ENCODE measurements around the gene GOLM1. TPM values are rescaled to one million over a fixed set of nuclear protein-coding genes. Genes with fewer than 3 reads are reported as not detected.

Gene GOLM1
- total and polyA plus RNA-seq, 2 donors (not counting 1 experiment from before 2014, with no cell fraction given), result 0.54 TPM; not detected in 1

DNA sequence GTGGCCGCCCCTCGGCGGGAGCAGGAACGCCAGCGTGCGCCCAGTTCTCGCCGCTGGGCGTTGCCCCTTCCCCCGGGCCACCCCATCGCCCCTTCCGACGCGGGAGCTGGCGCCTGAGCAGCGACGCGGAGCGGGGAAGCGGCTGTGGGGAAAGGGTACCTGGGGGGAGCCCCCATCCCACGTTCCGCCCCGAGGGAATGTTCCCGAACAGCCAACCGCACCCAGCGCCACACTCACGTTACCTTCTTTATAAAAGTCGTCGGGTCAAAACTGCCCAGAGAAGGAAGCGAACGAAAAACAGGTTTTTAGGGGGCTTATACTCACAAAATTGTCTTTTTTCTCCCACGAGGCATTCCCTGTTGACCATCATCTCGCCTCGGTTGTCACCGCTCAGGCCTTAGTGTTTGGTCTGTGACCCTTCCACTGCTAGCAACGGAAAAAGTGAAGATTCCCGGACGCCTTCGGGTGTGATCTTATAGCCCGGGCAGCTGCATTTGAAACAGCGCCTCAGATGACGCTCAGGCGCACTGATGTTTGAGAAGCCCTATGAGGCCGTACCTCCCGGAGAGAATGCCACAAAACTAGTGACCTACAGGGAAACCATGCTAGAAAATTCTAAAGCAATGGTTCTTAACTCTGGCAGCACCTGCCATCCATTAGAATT lies 475 bp upstream of the GOLM1 start:
- H3K79me2 ChIP-seq (ENCODE audit: control insufficient read depth, insufficient read depth, low read length), result no peaks in the 10 kb centered on the region
- peaks cover 5 to 14% of the 10 kb centered on the region in 2 donors for H3K4me1 ChIP-seq (ENCODE audit: control insufficient read depth in 2 of 2, insufficient read depth in 2 of 2, low read length in 2 of 2)
- no peak overlapping the region for H3K27ac ChIP-seq (ENCODE audit: low read length in 2 of 2)
- peaks cover 0 to 28% (median 20%) of the 10 kb centered on the region in 4 experiments for H3K27me3 ChIP-seq (replicated peaks in 1 of 4; ENCODE audit: control extremely low read depth in 1 of 4, control insufficient read depth in 3 of 4, insufficient read depth in 4 of 4, low read length in 3 of 4)
- Mint-ChIP-seq H3K27me3 (peaks cover 43% of the 10 kb centered on the region), H3K9me3 (ENCODE audit: insufficient read depth) (no peaks in the 10 kb centered on the region), H3K27ac (no peak overlapping the region), H3K4me1 (peaks cover 7% of the 10 kb centered on the region), H3K4me3 (peak overlapping the region; percentile 85)
- intact Hi-C loops (cut with micrococcal nuclease), result no loop called here
- peak overlapping the region in 4 of 5 experiments; percentile 16 to 48 (median 28) for H3K4me3 ChIP-seq (ENCODE audit: control extremely low read depth in 1 of 5, extremely low read depth in 1 of 5, insufficient read depth in 1 of 5, low read depth in 2 of 5, low read length in 4 of 5)
- no peaks in the 10 kb centered on the region for H3K9me3 ChIP-seq (ENCODE audit: control extremely low read depth in 1 of 3, control insufficient read depth in 2 of 3, insufficient read depth in 1 of 3, low read length in 2 of 3)
- no peaks in the 10 kb centered on the region for H4K20me1 ChIP-seq (ENCODE audit: control insufficient read depth, insufficient read depth, low read length, poor library complexity, severe bottlenecking)
- H3K4me2 ChIP-seq (replicated peaks; ENCODE audit: low read depth, low read length, poor library complexity, severe bottlenecking), result peak overlapping the region; percentile 89
- ChIA-PET POLR2A (no interaction called here), CTCF (no interaction called here)
- DNase-seq, result peak; percentile 27
- TF ChIP-seq, protein P1, sequence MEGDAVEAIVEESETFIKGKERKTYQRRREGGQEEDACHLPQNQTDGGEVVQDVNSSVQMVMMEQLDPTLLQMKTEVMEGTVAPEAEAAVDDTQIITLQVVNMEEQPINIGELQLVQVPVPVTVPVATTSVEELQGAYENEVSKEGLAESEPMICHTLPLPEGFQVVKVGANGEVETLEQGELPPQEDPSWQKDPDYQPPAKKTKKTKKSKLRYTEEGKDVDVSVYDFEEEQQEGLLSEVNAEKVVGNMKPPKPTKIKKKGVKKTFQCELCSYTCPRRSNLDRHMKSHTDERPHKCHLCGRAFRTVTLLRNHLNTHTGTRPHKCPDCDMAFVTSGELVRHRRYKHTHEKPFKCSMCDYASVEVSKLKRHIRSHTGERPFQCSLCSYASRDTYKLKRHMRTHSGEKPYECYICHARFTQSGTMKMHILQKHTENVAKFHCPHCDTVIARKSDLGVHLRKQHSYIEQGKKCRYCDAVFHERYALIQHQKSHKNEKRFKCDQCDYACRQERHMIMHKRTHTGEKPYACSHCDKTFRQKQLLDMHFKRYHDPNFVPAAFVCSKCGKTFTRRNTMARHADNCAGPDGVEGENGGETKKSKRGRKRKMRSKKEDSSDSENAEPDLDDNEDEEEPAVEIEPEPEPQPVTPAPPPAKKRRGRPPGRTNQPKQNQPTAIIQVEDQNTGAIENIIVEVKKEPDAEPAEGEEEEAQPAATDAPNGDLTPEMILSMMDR (IDR thresholded peaks at IDR 0.05), result no peak
- no peak for TF ChIP-seq EZH2 (IDR thresholded peaks at IDR 0.05; ENCODE audit: borderline replicate concordance, insufficient read depth, low read depth, low read length, poor library complexity, severe bottlenecking)
- no peaks in the 10 kb centered on the region for H3K36me3 ChIP-seq (replicated peaks in 1 of 2; ENCODE audit: control extremely low read depth in 1 of 2, control insufficient read depth in 1 of 2, extremely low read depth in 1 of 2, insufficient read depth in 2 of 2, low read length in 1 of 2)
- peak overlapping the region; percentile 37 for H3K9ac ChIP-seq (ENCODE audit: low read length)
- ATAC-seq (ENCODE audit: low read depth), result no peak
- WGBS (ENCODE audit: insufficient coverage), result 5% methylated on average over 36 of the region's 45 CpGs
- peak overlapping the region; percentile 65 for H2AFZ ChIP-seq (ENCODE audit: insufficient read depth, low read depth, low read length, poor library complexity, severe bottlenecking)

DNA sequence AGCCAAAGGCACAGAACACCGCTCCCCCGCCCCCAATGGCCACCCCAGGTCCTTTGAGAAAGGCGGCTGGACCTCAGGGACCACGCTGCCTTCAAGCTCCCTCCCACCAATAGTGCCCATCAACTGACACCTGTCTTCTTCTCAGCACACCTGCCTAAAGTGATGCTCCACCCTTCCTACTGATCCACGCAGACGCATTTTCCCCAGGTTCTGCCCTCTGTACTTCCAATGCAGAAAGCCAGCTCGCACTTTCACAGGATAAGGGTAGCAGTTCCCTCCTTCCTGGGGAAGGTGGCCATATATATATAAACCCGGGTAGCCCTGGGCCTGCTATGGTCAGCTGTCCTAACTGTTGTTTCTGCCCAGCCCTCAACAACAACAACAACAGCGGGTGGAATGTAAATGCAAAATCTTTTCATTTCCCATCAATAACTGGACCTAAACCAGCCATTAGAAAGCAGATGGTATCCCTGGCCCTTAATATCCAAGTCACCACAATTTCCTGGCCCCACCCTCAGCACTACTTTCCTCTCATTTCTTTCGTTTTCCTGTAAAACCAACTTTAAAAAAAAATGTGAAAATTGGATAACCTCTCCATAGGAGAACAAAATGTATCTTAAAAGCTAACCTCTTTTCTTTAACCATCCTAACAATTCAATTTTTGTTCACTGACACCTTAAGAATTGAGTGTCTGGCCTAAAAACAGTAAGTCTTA lies 1.7 kb downstream of the GOLM1 start:
- H4K20me1 ChIP-seq (ENCODE audit: control insufficient read depth, insufficient read depth, low read length, poor library complexity, severe bottlenecking), result no peaks in the 10 kb centered on the region
- ATAC-seq (ENCODE audit: low read depth) (no peak), DNase-seq (no peak)
- H3K27me3 Mint-ChIP-seq, result peaks cover 25% of the 10 kb centered on the region
- no peaks in the 10 kb centered on the region for H3K79me2 ChIP-seq (ENCODE audit: control insufficient read depth, insufficient read depth, low read length)
- no peak overlapping the region for H3K4me2 ChIP-seq (replicated peaks; ENCODE audit: low read depth, low read length, poor library complexity, severe bottlenecking)
- no peaks in the 10 kb centered on the region for H3K9me3 Mint-ChIP-seq (ENCODE audit: insufficient read depth)
- no peak overlapping the region for H3K9ac ChIP-seq (ENCODE audit: low read length)
- TF ChIP-seq, protein P1 (IDR thresholded peaks at IDR 0.05), result no peak
- TF ChIP-seq EZH2 (IDR thresholded peaks at IDR 0.05; ENCODE audit: borderline replicate concordance, insufficient read depth, low read depth, low read length, poor library complexity, severe bottlenecking), result no peak
- CTCF ChIA-PET, result no interaction called here
- H2AFZ ChIP-seq (ENCODE audit: insufficient read depth, low read depth, low read length, poor library complexity, severe bottlenecking), result no peak overlapping the region
- 97% methylated on average over 9 of the region's 10 CpGs for WGBS (ENCODE audit: insufficient coverage)
- H3K4me1 ChIP-seq (ENCODE audit: control insufficient read depth in 2 of 2, insufficient read depth in 2 of 2, low read length in 2 of 2), result peaks cover 5 to 14% of the 10 kb centered on the region in 2 donors
- H3K27ac Mint-ChIP-seq, result no peak overlapping the region
- H3K36me3 ChIP-seq (replicated peaks in 1 of 2; ENCODE audit: control extremely low read depth in 1 of 2, control insufficient read depth in 1 of 2, extremely low read depth in 1 of 2, insufficient read depth in 2 of 2, low read length in 1 of 2), result no peaks in the 10 kb centered on the region
- no peaks in the 10 kb centered on the region for H3K9me3 ChIP-seq (ENCODE audit: control extremely low read depth in 1 of 3, control insufficient read depth in 2 of 3, insufficient read depth in 1 of 3, low read length in 2 of 3)
- POLR2A ChIA-PET, result no interaction called here
- intact Hi-C loops (cut with micrococcal nuclease), result no loop called here
- peak overlapping the region; percentile 18 for H3K4me3 Mint-ChIP-seq
- H3K27ac ChIP-seq (ENCODE audit: low read length in 2 of 2), result no peak overlapping the region
- peaks cover 7% of the 10 kb centered on the region for H3K4me1 Mint-ChIP-seq
- H3K4me3 ChIP-seq (ENCODE audit: control extremely low read depth in 1 of 5, extremely low read depth in 1 of 5, insufficient read depth in 1 of 5, low read depth in 2 of 5, low read length in 4 of 5), result no peak overlapping the region
- H3K27me3 ChIP-seq (replicated peaks in 1 of 4; ENCODE audit: control extremely low read depth in 1 of 4, control insufficient read depth in 3 of 4, insufficient read depth in 4 of 4, low read length in 3 of 4), result peaks cover 0 to 27% (median 18%) of the 10 kb centered on the region in 4 experiments
